Suprapubic skin (tissue), 4 donors: ENCODE data around the gene TIMP2. TPM values are rescaled to one million over a fixed set of nuclear protein-coding genes. Genes with fewer than 3 reads are reported as not detected.
"Not testable (repeated sequence)": the region's sequence is repeated elsewhere in the genome, so short reads cannot be mapped to it uniquely, and the experiment has no call there.

Experiments used
- DNase-seq, 2 donors: peaks; one replicate each; pipeline ENCODE4 v3.0.0-alpha.2; 2019; ENCODE audit warnings: low spot score in 2 of 2
- H3K27ac ChIP-seq: fragments of 200-600 bp; sonication (generic); one replicate; pipeline ENCODE4 v1.5.1; 2019
- H3K27me3 ChIP-seq: fragments of 200-600 bp; sonication (generic); one replicate; pipeline ENCODE4 v1.5.1; 2019
- H3K36me3 ChIP-seq: fragments of 200-600 bp; sonication (generic); one replicate; pipeline ENCODE4 v1.5.1; 2019
- H3K4me1 ChIP-seq: fragments of 200-600 bp; sonication (generic); one replicate; pipeline ENCODE4 v1.5.1; 2019
- H3K4me3 ChIP-seq: fragments of 200-600 bp; sonication (generic); one replicate; pipeline ENCODE4 v1.5.1; 2019; ENCODE audit warnings: mild to moderate bottlenecking
- H3K9me3 ChIP-seq: fragments of 200-600 bp; sonication (generic); one replicate; pipeline ENCODE4 v1.5.1; 2019
- EP300 ChIP-seq: sonication (generic); formaldehyde crosslinking; IDR thresholded peaks from one replicate; pipeline ENCODE4 v1.6.1; 2017; ENCODE audit warnings: antibody characterized with exemption
- POLR2A ChIP-seq, 2 donors: fragments of 450-650 bp; IDR thresholded peaks; one replicate each; pipeline ENCODE4 v1.6.1; 2017; ENCODE audit warnings: antibody characterized with exemption in 2 of 2, mild to moderate bottlenecking in 2 of 2, moderate library complexity in 2 of 2
- POLR2AphosphoS5 ChIP-seq, 3 donors: sonication (generic); formaldehyde crosslinking; IDR thresholded peaks; one replicate each; pipeline ENCODE4 v1.6.1; 2017; ENCODE audit warnings: antibody characterized with exemption in 3 of 3
- WGBS: methylation state at CpG from one replicate; pipeline ENCODE4 v1.1.5; 2018; 5-methylcytosine and 5-hydroxymethylcytosine counted together
- total RNA-seq, 4 donors: library from RNA; depleted of rRNA; stranded (reverse); fragments of >200 nt; gene quantifications; one replicate each; pipeline ENCODE4 v1.1.0, GENCODE V29; 2016
- TF ChIP-seq, protein P1 (sequence below), 2 donors: fragments of 200-600 bp in 1 of 2; fragments of 450-650 bp in 1 of 2; sonication (generic) in 1 of 2; IDR thresholded peaks; one replicate each; pipeline ENCODE4 v1.5.1; 2016 to 2019; ENCODE audit warnings: antibody characterized with exemption in 2 of 2, mild to moderate bottlenecking in 1 of 2, moderate library complexity in 1 of 2

Gene TIMP2
- total RNA-seq, 4 donors from 2014 or later = 48.4 to 114 (median 76.0) TPM

DNA sequence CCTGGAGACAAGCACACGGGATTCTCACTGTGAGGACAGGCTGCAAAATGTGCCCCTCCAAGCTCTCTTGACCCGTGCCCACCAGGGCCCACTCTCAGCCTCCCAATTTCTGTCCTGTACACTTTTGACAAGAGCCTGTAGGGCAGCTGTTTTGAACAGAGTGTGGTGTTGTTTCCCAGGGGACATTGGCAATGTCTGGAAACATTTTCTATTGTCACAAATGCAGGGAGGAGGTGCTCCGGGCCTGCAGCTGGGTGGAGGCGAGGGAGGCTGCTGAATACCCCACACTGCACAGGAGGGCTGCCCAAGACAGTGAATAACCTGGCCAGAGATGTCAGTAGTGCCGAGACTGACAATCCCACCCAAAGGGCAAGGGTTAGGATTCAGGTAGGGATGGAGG lies 32.7 kb downstream of the TIMP2 start:
- peaks cover 6% of the 10 kb centered on the region for H3K36me3 ChIP-seq
- H3K4me1 ChIP-seq = peaks cover 71% of the 10 kb centered on the region
- no peaks in the 10 kb centered on the region for H3K9me3 ChIP-seq

DNA sequence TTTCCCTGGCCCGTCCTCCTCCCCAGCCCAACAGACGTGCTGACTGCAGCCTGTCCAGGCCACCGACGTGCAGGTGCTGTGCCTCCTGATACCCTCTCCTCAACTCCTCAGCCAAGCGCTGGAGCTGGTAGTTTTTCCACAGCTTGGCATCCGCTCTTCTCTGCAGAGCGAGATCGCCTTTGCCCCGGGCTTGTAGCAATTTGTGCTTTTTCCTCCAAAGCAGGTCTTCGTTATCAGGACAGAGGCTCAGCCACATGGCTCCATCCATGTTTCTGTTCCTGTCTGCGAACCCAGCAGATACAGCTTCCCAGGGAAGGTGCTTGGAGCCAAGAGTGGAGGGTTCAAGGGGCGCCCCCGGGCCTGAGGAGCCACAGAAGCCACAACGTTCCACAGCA lies 33.1 kb downstream of the TIMP2 start:
- TF ChIP-seq, protein P1, sequence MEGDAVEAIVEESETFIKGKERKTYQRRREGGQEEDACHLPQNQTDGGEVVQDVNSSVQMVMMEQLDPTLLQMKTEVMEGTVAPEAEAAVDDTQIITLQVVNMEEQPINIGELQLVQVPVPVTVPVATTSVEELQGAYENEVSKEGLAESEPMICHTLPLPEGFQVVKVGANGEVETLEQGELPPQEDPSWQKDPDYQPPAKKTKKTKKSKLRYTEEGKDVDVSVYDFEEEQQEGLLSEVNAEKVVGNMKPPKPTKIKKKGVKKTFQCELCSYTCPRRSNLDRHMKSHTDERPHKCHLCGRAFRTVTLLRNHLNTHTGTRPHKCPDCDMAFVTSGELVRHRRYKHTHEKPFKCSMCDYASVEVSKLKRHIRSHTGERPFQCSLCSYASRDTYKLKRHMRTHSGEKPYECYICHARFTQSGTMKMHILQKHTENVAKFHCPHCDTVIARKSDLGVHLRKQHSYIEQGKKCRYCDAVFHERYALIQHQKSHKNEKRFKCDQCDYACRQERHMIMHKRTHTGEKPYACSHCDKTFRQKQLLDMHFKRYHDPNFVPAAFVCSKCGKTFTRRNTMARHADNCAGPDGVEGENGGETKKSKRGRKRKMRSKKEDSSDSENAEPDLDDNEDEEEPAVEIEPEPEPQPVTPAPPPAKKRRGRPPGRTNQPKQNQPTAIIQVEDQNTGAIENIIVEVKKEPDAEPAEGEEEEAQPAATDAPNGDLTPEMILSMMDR (IDR thresholded peaks at IDR 0.05) = no peak
- no peak for TF ChIP-seq EP300
- no peak for TF ChIP-seq POLR2AphosphoS5 (IDR thresholded peaks at IDR 0.05)
- TF ChIP-seq POLR2A (IDR thresholded peaks at IDR 0.05) = no peak
- H3K27ac ChIP-seq = peak overlapping the region; percentile 34

More for the DNA sequence above, 32.7 kb downstream of the TIMP2 start:
- TF ChIP-seq EP300 = no peak
- TF ChIP-seq POLR2A (IDR thresholded peaks at IDR 0.05) = no peak
- TF ChIP-seq POLR2AphosphoS5 (IDR thresholded peaks at IDR 0.05) = no peak
- TF ChIP-seq, protein P1 (IDR thresholded peaks at IDR 0.05) = no peak
- DNase-seq = no peak
- Histone ChIP-seq H3K27ac (peak overlapping the region; percentile 34), H3K27me3 (no peaks in the 10 kb centered on the region), H3K4me3 (no peak overlapping the region)
- 43% methylated on average over 5 of the region's 5 CpGs for WGBS

DNA sequence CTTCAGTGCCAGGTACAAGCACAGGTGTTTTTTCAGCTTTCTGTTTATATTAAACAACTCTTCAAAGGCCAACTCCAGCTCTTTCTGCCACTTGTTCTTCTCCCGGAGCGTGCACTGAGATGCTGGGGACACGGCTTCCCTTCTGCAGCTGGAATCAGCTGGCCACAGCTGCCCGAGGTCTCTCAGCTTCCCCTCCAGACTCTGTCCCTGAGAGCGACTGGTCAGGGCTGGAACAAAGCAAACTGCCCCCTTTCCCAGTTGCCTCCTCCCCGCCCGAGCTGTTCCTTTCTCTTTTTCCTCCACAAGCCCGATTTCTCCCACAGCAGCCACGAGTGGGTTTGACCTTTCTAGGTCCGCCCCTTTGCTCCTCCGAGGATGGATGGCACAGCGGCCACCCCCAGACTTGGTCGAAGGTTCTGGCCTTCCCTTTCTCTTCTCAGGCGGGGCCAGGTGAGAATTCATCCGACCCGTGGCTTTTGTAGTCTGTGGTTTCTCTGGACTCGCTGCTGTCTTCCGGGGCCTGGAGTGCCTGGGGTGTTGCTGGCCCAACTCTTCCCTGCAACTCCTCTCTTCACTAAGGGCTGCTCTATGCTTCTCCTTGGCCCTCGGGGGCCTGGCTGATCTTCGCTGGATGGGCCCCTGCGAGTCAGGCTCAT lies 33.7 kb downstream of the TIMP2 start:
- Histone ChIP-seq H3K4me1 (peaks cover 61% of the 10 kb centered on the region), H3K27ac (peak overlapping the region; percentile 51), H3K27me3 (no peaks in the 10 kb centered on the region), H3K4me3 (no peak overlapping the region), H3K36me3 (peaks cover 6% of the 10 kb centered on the region), H3K9me3 (no peaks in the 10 kb centered on the region)
- peak in 1 of 2 donors; percentile 75 for DNase-seq
- TF ChIP-seq, protein P1 (IDR thresholded peaks at IDR 0.05) = no peak
- TF ChIP-seq POLR2AphosphoS5 (IDR thresholded peaks at IDR 0.05) = no peak
- no peak for TF ChIP-seq POLR2A (IDR thresholded peaks at IDR 0.05)
- no peak for TF ChIP-seq EP300
- WGBS = 81% methylated on average over 21 of the region's 21 CpGs

More for the DNA sequence above, 33.1 kb downstream of the TIMP2 start:
- Histone ChIP-seq H3K4me3 (no peak overlapping the region), H3K27me3 (no peaks in the 10 kb centered on the region), H3K9me3 (no peaks in the 10 kb centered on the region), H3K36me3 (peaks cover 6% of the 10 kb centered on the region), H3K4me1 (peaks cover 66% of the 10 kb centered on the region)
- WGBS = 79% methylated on average over 13 of the region's 14 CpGs
- DNase-seq = peak in 1 of 2 donors; percentile 68

DNA sequence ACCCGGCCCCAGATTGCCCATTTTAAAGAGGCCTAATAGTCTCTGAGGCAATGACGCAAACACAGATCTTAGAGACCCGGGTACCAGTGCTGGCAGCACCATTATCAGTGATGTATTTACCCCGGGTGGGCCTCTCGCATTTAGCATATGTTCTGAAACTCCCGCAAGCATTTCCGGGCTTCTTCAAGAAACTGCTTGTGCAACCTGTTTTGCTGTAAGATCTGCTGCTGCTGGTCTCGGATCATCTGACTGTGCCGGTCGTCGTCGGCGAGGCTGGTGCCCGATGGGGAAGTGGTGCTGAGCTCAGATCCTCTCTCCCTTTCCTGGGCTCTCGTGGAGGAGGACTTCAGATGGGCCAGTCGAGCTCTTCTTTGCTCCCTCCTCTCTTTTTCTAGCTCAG lies 34.7 kb downstream of the TIMP2 start:
- WGBS = 68% methylated on average over 16 of the region's 16 CpGs
- DNase-seq = no peak
- peak overlapping the region; percentile 64 for H3K27ac ChIP-seq
- no peaks in the 10 kb centered on the region for H3K9me3 ChIP-seq
- H3K27me3 ChIP-seq = no peaks in the 10 kb centered on the region
- H3K4me3 ChIP-seq = no peak overlapping the region
- peaks cover 6% of the 10 kb centered on the region for H3K36me3 ChIP-seq
- H3K4me1 ChIP-seq = peaks cover 57% of the 10 kb centered on the region
- TF ChIP-seq, protein P1 (IDR thresholded peaks at IDR 0.05) = no peak
- no peak for TF ChIP-seq EP300
- TF ChIP-seq POLR2A (IDR thresholded peaks at IDR 0.05) = no peak

DNA sequence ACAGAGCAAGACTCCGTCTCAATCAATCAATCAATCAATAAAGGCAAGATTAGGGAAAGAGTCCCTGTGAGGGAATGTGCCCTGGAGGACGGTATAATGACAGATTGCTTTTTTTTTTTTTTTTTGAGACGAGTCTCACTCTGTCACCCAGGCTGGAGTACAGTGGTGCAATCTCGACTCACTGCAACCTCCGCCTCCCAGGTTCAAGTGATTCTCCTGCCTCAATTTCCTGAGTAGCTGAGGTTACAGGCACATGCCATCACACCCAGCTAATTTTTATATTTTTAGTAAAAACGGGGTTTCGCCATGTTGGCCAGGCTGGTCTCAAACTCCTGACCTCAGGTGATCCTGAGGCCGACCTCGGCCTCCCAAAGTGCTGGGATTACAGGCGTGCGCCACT lies 35.1 kb downstream of the TIMP2 start:
- not testable (repeated sequence) for H3K27me3 ChIP-seq, DNase-seq, H3K4me3 ChIP-seq, H3K36me3 ChIP-seq, H3K9me3 ChIP-seq
- peak overlapping the region; percentile 64 for H3K27ac ChIP-seq
- peaks cover 57% of the 10 kb centered on the region for H3K4me1 ChIP-seq
- WGBS = 83% methylated on average over 11 of the region's 11 CpGs

DNA sequence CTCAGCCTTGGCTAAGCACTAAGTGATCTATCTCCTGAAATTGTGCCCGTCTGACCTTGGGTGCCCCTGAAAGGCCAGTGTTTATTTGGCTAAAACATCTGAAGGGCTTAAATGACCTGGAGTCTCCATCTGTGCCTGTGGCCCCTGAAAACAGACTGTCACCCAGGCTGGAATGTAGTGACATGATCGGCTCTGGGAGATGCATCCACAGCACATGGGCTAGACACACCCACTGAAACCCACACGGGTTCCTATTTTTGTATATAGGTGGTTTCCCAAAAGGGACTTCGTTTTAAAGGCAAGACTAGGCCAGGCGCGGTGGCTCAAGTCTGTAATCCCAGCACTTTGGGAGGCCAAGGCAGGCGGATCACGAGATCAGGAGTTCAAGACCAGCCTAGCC lies 35.7 kb downstream of the TIMP2 start:
- 76% methylated on average over 8 of the region's 8 CpGs for WGBS
- no peak for TF ChIP-seq EP300
- TF ChIP-seq, protein P1 (IDR thresholded peaks at IDR 0.05) = no peak
- no peak for TF ChIP-seq POLR2A (IDR thresholded peaks at IDR 0.05)
- no peak for TF ChIP-seq POLR2AphosphoS5 (IDR thresholded peaks at IDR 0.05)
- Histone ChIP-seq H3K27me3 (no peaks in the 10 kb centered on the region), H3K27ac (peak overlapping the region; percentile 64), H3K4me3 (no peak overlapping the region), H3K36me3 (peaks cover 6% of the 10 kb centered on the region), H3K9me3 (no peaks in the 10 kb centered on the region), H3K4me1 (peaks cover 63% of the 10 kb centered on the region)
- DNase-seq = no peak
